PC-3 (cell line): ENCODE data around the gene NUP43.

Source experiments
- EZH2 ChIP-seq: fragments of 300-600 bp; sonication (generic); IDR thresholded peaks from one replicate; pipeline ENCODE4 v1.6.1; 2017; ENCODE audit warnings: antibody characterized with exemption, mild to moderate bottlenecking, low read length; ENCODE audit not compliant: unreplicated experiment
- EZH2phosphoT487 ChIP-seq: fragments of 300-600 bp; sonication (generic); IDR thresholded peaks from 2 replicates; pipeline ENCODE4 v1.6.1; 2018; ENCODE audit warnings: mild to moderate bottlenecking, antibody characterized with exemption, low read length, borderline replicate concordance
- TF ChIP-seq, protein P1 (sequence below): fragments of 300-600 bp; sonication (generic); conservative IDR thresholded peaks from 2 replicates; pipeline ENCODE4 v1.5.1; 2017; ENCODE audit warnings: antibody characterized with exemption, low read depth, mild to moderate bottlenecking, low read length

- TF ChIP-seq EZH2phosphoT487 (no peak), EZH2 (no peak)
- TF ChIP-seq, protein P1, sequence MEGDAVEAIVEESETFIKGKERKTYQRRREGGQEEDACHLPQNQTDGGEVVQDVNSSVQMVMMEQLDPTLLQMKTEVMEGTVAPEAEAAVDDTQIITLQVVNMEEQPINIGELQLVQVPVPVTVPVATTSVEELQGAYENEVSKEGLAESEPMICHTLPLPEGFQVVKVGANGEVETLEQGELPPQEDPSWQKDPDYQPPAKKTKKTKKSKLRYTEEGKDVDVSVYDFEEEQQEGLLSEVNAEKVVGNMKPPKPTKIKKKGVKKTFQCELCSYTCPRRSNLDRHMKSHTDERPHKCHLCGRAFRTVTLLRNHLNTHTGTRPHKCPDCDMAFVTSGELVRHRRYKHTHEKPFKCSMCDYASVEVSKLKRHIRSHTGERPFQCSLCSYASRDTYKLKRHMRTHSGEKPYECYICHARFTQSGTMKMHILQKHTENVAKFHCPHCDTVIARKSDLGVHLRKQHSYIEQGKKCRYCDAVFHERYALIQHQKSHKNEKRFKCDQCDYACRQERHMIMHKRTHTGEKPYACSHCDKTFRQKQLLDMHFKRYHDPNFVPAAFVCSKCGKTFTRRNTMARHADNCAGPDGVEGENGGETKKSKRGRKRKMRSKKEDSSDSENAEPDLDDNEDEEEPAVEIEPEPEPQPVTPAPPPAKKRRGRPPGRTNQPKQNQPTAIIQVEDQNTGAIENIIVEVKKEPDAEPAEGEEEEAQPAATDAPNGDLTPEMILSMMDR = no peak
These were observed 9.3 kb upstream of the NUP43 start for GRCh38 chr6:149755300-149756260.
